HFF-Myc (cell line): ENCODE measurements around the gene NANOS2.

Experiments
- DNase-seq: peaks from one replicate; pipeline ENCODE4 v3.0.0-alpha.2; 2011; ENCODE audit warnings: low read depth; ENCODE audit errors: extremely low read depth
- H3K4me3 ChIP-seq: replicated peaks from 2 replicates; pipeline ENCODE4 v1.5.1; 2011; ENCODE audit warnings: low read depth, mild to moderate bottlenecking, control low read depth, low read length
- TF ChIP-seq, protein P1 (sequence below): IDR thresholded peaks from 2 replicates; pipeline ENCODE4 v1.5.1; 2012; ENCODE audit warnings: mild to moderate bottlenecking, low read depth, low read length, control low read depth; ENCODE audit errors: missing control alignments

Gene NANOS2

DNA sequence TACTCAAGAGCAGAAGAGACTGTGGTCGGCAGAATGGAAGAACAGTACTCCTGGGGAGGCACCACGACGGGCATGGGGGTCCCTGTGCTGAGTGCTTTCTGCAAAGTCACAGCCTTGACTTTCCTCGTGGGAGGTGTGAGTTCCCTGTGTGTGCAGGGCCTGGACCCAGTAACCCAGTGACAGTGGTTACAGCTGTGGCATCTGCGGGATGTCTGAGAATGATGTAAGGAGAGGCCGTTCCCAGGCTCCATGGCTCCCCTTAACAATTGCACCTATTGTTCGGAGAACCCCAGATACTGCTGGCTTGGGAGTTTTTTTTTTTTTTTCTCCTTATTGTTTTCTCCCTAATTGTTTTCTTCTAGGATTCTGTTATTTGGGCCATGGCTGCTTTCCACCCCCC lies 5.1 kb upstream of the NANOS2 start:
- TF ChIP-seq, protein P1, sequence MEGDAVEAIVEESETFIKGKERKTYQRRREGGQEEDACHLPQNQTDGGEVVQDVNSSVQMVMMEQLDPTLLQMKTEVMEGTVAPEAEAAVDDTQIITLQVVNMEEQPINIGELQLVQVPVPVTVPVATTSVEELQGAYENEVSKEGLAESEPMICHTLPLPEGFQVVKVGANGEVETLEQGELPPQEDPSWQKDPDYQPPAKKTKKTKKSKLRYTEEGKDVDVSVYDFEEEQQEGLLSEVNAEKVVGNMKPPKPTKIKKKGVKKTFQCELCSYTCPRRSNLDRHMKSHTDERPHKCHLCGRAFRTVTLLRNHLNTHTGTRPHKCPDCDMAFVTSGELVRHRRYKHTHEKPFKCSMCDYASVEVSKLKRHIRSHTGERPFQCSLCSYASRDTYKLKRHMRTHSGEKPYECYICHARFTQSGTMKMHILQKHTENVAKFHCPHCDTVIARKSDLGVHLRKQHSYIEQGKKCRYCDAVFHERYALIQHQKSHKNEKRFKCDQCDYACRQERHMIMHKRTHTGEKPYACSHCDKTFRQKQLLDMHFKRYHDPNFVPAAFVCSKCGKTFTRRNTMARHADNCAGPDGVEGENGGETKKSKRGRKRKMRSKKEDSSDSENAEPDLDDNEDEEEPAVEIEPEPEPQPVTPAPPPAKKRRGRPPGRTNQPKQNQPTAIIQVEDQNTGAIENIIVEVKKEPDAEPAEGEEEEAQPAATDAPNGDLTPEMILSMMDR: no peak
- H3K4me3 ChIP-seq: no peak overlapping the region

DNA sequence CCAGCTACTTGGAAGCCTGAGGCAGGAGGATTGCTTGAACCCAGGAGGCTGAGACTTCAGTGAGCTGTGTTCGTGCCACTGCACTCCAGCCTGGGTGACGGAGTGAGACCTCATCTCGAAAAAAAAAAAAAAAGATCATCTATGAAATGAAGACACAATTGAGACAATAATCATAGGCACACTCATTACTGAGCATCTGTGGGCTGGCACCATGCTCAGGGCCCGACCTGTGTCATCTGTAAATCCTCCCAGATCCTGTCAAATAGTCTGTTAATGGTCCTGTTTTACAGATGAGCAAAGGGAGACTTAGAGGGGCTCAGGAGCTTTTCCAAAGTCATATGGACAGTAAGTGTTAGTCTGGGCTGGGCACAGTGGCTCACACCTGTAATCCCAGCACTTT lies 4.1 kb upstream of the NANOS2 start:
- no peak for DNase-seq
- no peak overlapping the region for H3K4me3 ChIP-seq
- TF ChIP-seq, protein P1: no peak

More for the DNA sequence above, 5.1 kb upstream of the NANOS2 start:
- DNase-seq: no peak

DNA sequence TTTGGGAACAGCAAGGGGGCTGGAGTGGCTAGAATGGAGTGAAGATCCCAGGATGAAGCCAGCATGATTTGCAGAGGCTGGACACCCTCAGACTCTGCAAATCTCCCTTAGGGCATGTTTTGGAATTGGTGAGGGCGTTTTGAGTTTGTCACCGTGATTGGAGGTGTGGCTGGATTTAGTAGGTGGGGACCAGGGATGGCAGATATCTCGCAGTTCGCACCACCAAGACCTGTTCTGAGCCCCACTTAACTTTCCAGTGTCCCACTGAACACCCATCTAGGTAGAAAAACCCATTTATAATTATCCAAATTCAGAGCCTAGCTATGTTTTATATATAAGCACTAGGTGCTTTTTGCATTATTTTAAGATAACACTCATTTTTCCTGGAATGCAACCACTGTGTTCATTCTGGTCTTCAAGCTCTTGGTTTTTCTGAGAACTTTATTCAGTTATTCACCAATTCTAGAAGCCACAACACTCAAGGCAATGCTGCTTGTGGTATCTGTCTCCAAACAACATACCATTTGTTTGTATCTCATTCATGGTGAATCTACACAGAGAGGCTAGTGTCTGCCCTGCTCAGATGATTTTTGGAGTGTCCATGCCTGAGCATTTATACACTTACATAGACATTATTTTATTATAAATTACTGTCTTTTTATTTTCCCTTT lies 3.0 kb upstream of the NANOS2 start:
- TF ChIP-seq, protein P1: no peak
- no peak for DNase-seq
- H3K4me3 ChIP-seq: no peak overlapping the region

DNA sequence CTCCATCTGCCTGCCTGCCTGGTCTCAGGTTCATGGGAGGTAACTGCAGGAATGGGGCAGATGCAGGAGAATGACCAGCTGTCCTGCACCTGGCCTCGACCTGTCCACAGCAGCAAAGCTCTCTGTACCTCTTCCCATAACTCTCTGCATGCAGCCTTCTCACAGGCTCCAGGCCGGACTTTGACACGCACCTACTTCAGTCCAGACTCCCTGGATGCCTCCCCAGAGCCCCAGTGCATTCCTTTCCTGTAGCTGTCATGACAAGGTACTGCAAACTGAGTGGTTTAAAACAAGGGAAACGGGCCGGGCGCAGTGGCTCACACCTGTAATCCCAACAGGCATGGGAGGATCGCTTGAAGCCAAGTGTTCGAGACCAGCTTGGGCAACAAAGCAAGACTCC lies 3.3 kb downstream of the NANOS2 start:
- TF ChIP-seq, protein P1: no peak
- no peak for DNase-seq
- no peak overlapping the region for H3K4me3 ChIP-seq

DNA sequence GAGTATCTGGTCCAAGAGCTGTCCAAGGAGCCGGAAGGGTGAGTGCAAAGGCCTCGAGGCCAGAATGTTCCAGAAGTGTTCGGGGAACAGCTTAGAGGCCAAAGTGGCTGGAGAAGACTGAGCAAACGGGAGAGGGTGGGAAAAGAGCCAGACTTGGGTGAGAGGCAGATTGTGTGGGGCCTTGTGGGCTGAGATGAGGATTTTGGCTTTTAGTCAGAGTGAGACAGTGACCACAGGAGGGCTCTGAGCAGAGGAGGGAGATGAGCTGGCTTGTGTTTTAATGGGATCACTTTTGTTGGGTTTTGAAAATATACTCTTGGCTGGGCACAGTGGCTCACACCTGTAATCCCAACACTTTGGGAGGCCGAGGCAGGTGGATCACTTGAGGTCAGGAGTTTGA lies 5.6 kb downstream of the NANOS2 start:
- no peak for DNase-seq
- TF ChIP-seq, protein P1: no peak
- no peak overlapping the region for H3K4me3 ChIP-seq

DNA sequence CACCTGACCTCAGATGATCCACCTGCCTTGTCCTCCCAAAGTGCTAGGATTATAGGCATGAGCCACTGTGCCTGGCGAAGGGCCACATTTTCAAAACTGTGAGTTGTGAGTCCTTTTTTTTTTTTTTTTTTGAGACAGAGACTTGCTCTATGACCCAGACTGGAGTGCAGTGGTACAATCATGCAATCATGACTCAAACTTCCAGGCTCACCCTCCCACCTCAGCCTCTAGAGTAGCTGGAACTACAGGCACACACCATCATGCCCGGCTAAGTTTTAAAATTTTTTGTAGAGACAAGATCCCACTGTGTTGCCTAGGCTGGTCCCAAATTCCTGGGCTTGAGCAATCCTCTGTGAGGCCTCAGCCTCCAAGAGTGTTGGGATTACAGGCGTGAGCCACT lies 8.4 kb downstream of the NANOS2 start:
- H3K4me3 ChIP-seq: no peak overlapping the region
- DNase-seq: no peak
- TF ChIP-seq, protein P1: no peak

DNA sequence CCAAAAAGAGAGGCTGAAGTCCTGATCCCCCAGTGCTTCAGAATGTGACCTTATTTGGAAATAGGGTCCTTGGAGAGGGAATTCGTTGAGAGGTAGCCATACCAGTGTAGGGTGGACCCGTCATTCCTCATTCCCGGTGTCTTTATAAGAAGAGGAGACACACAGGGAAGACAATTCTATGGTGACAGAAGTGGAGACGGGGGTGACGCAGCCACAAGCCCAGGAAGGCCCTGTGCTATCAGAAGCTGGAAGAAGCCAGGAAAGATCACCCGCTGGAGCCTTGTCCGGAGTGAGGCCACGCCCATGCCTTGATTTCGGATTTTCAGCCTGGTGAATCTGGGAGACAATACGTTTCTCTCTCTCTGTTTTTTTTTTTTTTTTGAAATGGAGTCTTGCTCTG lies 9.6 kb downstream of the NANOS2 start:
- TF ChIP-seq, protein P1: no peak
- H3K4me3 ChIP-seq: no peak overlapping the region
- DNase-seq: no peak
